HCT116 (cell line): ENCODE data around the gene OTUD5. TPM values are rescaled to one million over a fixed set of nuclear protein-coding genes. Genes with fewer than 3 reads are reported as not detected.

Experiments
- ATAC-seq: fragments of 200-7000 bp; cut with Tn5 transposase; 2 replicates; pipeline ENCODE4 v1.9.1; 2020; ENCODE audit warnings: mild to moderate bottlenecking, moderate library complexity
- BruUV-seq: library from RNA; stranded (reverse); fragments of 400-500 nt; replicated peaks from 2 replicates; lab custom pipeline; 2021; lab: Mats Ljungman, UMichigan
- CTCF ChIA-PET: fragments of 300-600 bp; sonication (Branson Sonifier 250); formaldehyde crosslinking; loops from one replicate; lab custom pipeline; 2021; ENCODE audit warnings: antibody characterized with exemption; lab: Charles Lee
- POLR2A ChIA-PET: fragments of 300-600, 350-600 bp; sonication (Branson Sonifier 250); formaldehyde crosslinking; loops from one replicate; lab custom pipeline; 2021; ENCODE audit warnings: antibody characterized with exemption; lab: Charles Lee
- RAD21 ChIA-PET, 2 experiments: fragments of 300-600 bp; sonication (Branson Sonifier 250); formaldehyde crosslinking; loops; one replicate each; lab custom pipeline; 2023; ENCODE audit warnings: low total read pairs in 2 of 2; ENCODE audit not compliant: uncharacterized antibody in 2 of 2, unreplicated experiment in 2 of 2, low non-redundant PET in 1 of 2; lab: Charles Lee
- DNase-seq: peaks from one replicate; pipeline ENCODE4 v3.0.0-alpha.2; 2010; ENCODE audit warnings: low read depth, low spot score
- H2AFZ ChIP-seq: fragments of 200-600 bp; shearing (Covaris generic), sonication (generic); 2 replicates; pipeline ENCODE4 v1.6.1; 2017; ENCODE audit warnings: low read depth, mixed run types, mixed read lengths, antibody characterized with exemption, low read length; ENCODE audit not compliant: poor library complexity, severe bottlenecking
- H3K27ac ChIP-seq: 2 replicates; pipeline ENCODE4 v1.5.1; 2012; ENCODE audit warnings: low read depth, low read length
- H3K27me3 ChIP-seq: fragments of 200-600 bp; sonication (generic); 2 replicates; pipeline ENCODE4 v1.6.1; 2016; ENCODE audit warnings: mixed run types, low read length, mixed read lengths; ENCODE audit not compliant: insufficient read depth
- H3K36me3 ChIP-seq, 2 experiments: fragments of 200-500 bp in 1 of 2; fragments of 200-600 bp in 1 of 2; sonication (Bioruptor generic) in 1 of 2; sonication (generic) in 1 of 2; 2 replicates each; pipeline versions ENCODE4 v1.5.1 to v1.6.1; 2014 to 2016; ENCODE audit warnings: low read length in 2 of 2, inconsistent platforms in 1 of 2, mixed read lengths in 1 of 2, mixed run types in 1 of 2; ENCODE audit not compliant: insufficient read depth in 2 of 2, control insufficient read depth in 1 of 2
- H3K4me1 ChIP-seq, 2 experiments: fragments of 200-600 bp in 1 of 2; sonication (generic) in 1 of 2; 2 replicates each; pipeline versions ENCODE4 v1.5.1 to v1.6.1; 2012 to 2017; ENCODE audit warnings: low read length in 2 of 2, inconsistent platforms in 1 of 2, mild to moderate bottlenecking in 1 of 2, mixed read lengths in 1 of 2, mixed run types in 1 of 2, moderate library complexity in 1 of 2; ENCODE audit not compliant: insufficient read depth in 2 of 2, control insufficient read depth in 1 of 2
- H3K4me2 ChIP-seq: fragments of 200-600 bp; sonication (generic); 2 replicates; pipeline ENCODE4 v1.6.1; 2017; ENCODE audit warnings: mixed run types, low read length, mixed read lengths
- H3K4me3 ChIP-seq, 2 experiments: fragments of 200-600 bp in 1 of 2; sonication (generic) in 1 of 2; replicated peaks in 1 of 2; 2 replicates each; pipeline ENCODE4 v1.5.1; 2011 to 2016; ENCODE audit warnings: low read length in 2 of 2, control low read depth in 1 of 2, low read depth in 1 of 2, mild to moderate bottlenecking in 1 of 2, mixed read lengths in 1 of 2, mixed run types in 1 of 2
- H3K79me2 ChIP-seq: fragments of 200-600 bp; sonication (generic); 2 replicates; pipeline ENCODE4 v1.6.1; 2017; ENCODE audit warnings: mild to moderate bottlenecking, mixed run types, low read length, moderate library complexity, mixed read lengths; ENCODE audit not compliant: insufficient read depth
- H3K9ac ChIP-seq: fragments of 200-600 bp; sonication (generic); 2 replicates; pipeline ENCODE4 v1.6.1; 2016; ENCODE audit warnings: low read length, mixed read lengths
- H3K9me2 ChIP-seq: fragments of 200-600 bp; sonication (generic), shearing (Covaris generic); 2 replicates; pipeline ENCODE4 v1.6.1; 2017; ENCODE audit warnings: mixed run types, mild to moderate bottlenecking, moderate library complexity; ENCODE audit not compliant: insufficient read depth
- H3K9me3 ChIP-seq, 2 experiments: fragments of 200-500 bp in 1 of 2; fragments of 200-600 bp in 1 of 2; sonication (Bioruptor generic) in 1 of 2; sonication (generic) in 1 of 2; 2 replicates each; pipeline ENCODE4 v1.6.1; 2014 to 2017; ENCODE audit warnings: low read length in 2 of 2, mixed read lengths in 2 of 2, inconsistent platforms in 1 of 2, low read depth in 1 of 2, mild to moderate bottlenecking in 1 of 2, mixed run types in 1 of 2, moderate library complexity in 1 of 2; ENCODE audit not compliant: control insufficient read depth in 1 of 2, insufficient read depth in 1 of 2
- H4K20me1 ChIP-seq: fragments of 200-600 bp; sonication (generic), shearing (Covaris generic); 2 replicates; pipeline ENCODE4 v1.6.1; 2017; ENCODE audit warnings: mixed run types, mild to moderate bottlenecking, moderate library complexity; ENCODE audit not compliant: insufficient read depth
- EGR1 ChIP-seq: IDR thresholded peaks from 2 replicates; pipeline ENCODE4 v1.6.1; 2012; ENCODE audit warnings: low read depth
- ELF1 ChIP-seq: IDR thresholded peaks from 2 replicates; pipeline ENCODE4 v1.6.1; 2012; ENCODE audit warnings: low read depth, borderline replicate concordance
- EZH2 ChIP-seq: fragments of 200-600 bp; sonication (generic); IDR thresholded peaks from 2 replicates; pipeline ENCODE4 v1.6.1; 2017; ENCODE audit warnings: antibody characterized with exemption, mixed run types
- EZH2phosphoT487 ChIP-seq: fragments of 200-600 bp; IDR thresholded peaks from 2 replicates; pipeline ENCODE4 v1.6.1; 2018; ENCODE audit warnings: antibody characterized with exemption, borderline replicate concordance
- FOSL1 ChIP-seq: IDR thresholded peaks from 2 replicates; pipeline ENCODE4 v1.6.1; 2012; ENCODE audit warnings: low read depth
- POLR2A ChIP-seq: IDR thresholded peaks from 2 replicates; pipeline ENCODE4 v1.7.0; 2011; ENCODE audit warnings: borderline replicate concordance; ENCODE audit not compliant: insufficient read depth, insufficient read length; ENCODE audit errors: extremely low read depth
- RAD21 ChIP-seq: IDR thresholded peaks from 2 replicates; pipeline ENCODE4 v1.6.1; 2012; ENCODE audit warnings: low read depth, mild to moderate bottlenecking
- SIN3A ChIP-seq: IDR thresholded peaks from 2 replicates; pipeline ENCODE4 v1.6.1; 2012; ENCODE audit warnings: low read depth
- SRF ChIP-seq: IDR thresholded peaks from 2 replicates; pipeline ENCODE4 v1.6.1; 2012; ENCODE audit warnings: low read depth
- TCF7L2 ChIP-seq: IDR thresholded peaks from 2 replicates; pipeline ENCODE4 v1.7.0; 2011; ENCODE audit warnings: borderline replicate concordance, inconsistent platforms; ENCODE audit not compliant: insufficient read depth, insufficient read length; ENCODE audit errors: extremely low read depth
- YY1 ChIP-seq: IDR thresholded peaks from 2 replicates; pipeline ENCODE4 v1.6.1; 2011; ENCODE audit warnings: low read length, low read depth, moderate library complexity, mild to moderate bottlenecking; ENCODE audit not compliant: insufficient replicate concordance; ENCODE audit errors: extremely low read depth
- ZFX ChIP-seq: fragments of 450-650 bp; IDR thresholded peaks from 2 replicates; pipeline ENCODE4 v1.6.1; 2017
- ZNF274 ChIP-seq: fragments of 200-500 bp; sonication (Bioruptor generic); IDR thresholded peaks from 2 replicates; pipeline ENCODE4 v1.6.1; 2014; ENCODE audit warnings: mild to moderate bottlenecking, low read depth, low read length, inconsistent platforms
- intact Hi-C: fragments of 100-400 bp; cut with micrococcal nuclease; formaldehyde crosslinking; loops from 2 replicates; pipeline ENCODE4 v1.10.0; 2022
- total RNA-seq: library from RNA; stranded (reverse); gene quantifications from one replicate; pipeline ENCODE4 v1.2.1, GENCODE V29; 2021; ENCODE audit not compliant: unreplicated experiment
- TF ChIP-seq, protein P1 (sequence below): IDR thresholded peaks from 2 replicates; pipeline ENCODE4 v1.6.1; 2011; ENCODE audit warnings: mild to moderate bottlenecking, low read length, moderate library complexity; ENCODE audit not compliant: insufficient replicate concordance; ENCODE audit errors: extremely low read depth
- TF ChIP-seq, protein P2 (sequence below): IDR thresholded peaks from 2 replicates; pipeline ENCODE4 v1.6.1; 2012
- TF ChIP-seq, protein P3 (sequence below): IDR thresholded peaks from 2 replicates; pipeline ENCODE4 v1.6.1; 2012; ENCODE audit warnings: low read depth
- TF ChIP-seq, protein P4 (sequence below), 3 experiments: fragments of 200-600 bp in 1 of 3; sonication (generic) in 1 of 3; IDR thresholded peaks in 2 of 3; conservative IDR thresholded peaks in 1 of 3; 2 replicates each; pipeline ENCODE4 v1.5.1; 2012 to 2017; ENCODE audit warnings: low read depth in 2 of 3, low read length in 2 of 3, antibody characterized with exemption in 1 of 3, borderline replicate concordance in 1 of 3, control low read depth in 1 of 3, mild to moderate bottlenecking in 1 of 3, mixed read lengths in 1 of 3, mixed run types in 1 of 3, moderate library complexity in 1 of 3; ENCODE audit not compliant: insufficient read depth in 1 of 3

Gene OTUD5
- total RNA-seq, 1 experiment from 2014 or later, result 42.6 TPM

DNA sequence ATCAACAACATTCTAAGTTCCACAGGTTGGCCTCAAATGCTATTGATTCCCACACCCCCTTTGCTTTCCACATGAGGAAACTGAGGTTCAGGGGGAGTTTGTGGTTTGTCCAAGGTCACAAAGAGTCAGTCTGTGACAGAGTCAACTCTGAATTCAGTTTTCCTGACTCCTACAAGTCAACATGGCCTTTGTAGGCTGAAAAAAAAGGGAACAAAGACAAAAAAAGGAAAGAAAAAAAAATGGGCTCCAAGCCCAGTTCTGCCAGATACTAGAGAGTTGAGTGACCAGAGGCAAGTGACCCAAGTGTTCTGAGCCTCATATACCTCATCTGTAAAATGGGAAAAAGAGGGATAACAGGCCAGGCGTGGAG is 22.1 kb downstream of the OTUD5 start:
- intact Hi-C loops, result no loop called here
- no TSS peak for BruUV-seq
- Histone ChIP-seq H2AFZ (no peak overlapping the region), H3K9ac (no peak overlapping the region), H3K27me3 (no peaks in the 10 kb centered on the region), H3K36me3 (peaks cover 2 to 3% of the 10 kb centered on the region in 2 experiments; a peak in 3 of 4 replicates), H3K4me3 (no peak overlapping the region), H3K9me2 (no peaks in the 10 kb centered on the region)
- DNase-seq, result no peak
- TF ChIP-seq EZH2 (no peak), EZH2phosphoT487 (no peak), RAD21 (no peak), SRF (no peak), POLR2A (no peak), EGR1 (no peak), SIN3A (no peak), ZNF274 (no peak), ELF1 (no peak), TCF7L2 (no peak), ZFX (no peak), FOSL1 (no peak), YY1 (no peak)
- TF ChIP-seq, protein P1, sequence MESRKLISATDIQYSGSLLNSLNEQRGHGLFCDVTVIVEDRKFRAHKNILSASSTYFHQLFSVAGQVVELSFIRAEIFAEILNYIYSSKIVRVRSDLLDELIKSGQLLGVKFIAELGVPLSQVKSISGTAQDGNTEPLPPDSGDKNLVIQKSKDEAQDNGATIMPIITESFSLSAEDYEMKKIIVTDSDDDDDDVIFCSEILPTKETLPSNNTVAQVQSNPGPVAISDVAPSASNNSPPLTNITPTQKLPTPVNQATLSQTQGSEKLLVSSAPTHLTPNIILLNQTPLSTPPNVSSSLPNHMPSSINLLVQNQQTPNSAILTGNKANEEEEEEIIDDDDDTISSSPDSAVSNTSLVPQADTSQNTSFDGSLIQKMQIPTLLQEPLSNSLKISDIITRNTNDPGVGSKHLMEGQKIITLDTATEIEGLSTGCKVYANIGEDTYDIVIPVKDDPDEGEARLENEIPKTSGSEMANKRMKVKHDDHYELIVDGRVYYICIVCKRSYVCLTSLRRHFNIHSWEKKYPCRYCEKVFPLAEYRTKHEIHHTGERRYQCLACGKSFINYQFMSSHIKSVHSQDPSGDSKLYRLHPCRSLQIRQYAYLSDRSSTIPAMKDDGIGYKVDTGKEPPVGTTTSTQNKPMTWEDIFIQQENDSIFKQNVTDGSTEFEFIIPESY, result no peak
- TF ChIP-seq, protein P2, sequence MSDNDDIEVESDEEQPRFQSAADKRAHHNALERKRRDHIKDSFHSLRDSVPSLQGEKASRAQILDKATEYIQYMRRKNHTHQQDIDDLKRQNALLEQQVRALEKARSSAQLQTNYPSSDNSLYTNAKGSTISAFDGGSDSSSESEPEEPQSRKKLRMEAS, result no peak
- TF ChIP-seq, protein P3, sequence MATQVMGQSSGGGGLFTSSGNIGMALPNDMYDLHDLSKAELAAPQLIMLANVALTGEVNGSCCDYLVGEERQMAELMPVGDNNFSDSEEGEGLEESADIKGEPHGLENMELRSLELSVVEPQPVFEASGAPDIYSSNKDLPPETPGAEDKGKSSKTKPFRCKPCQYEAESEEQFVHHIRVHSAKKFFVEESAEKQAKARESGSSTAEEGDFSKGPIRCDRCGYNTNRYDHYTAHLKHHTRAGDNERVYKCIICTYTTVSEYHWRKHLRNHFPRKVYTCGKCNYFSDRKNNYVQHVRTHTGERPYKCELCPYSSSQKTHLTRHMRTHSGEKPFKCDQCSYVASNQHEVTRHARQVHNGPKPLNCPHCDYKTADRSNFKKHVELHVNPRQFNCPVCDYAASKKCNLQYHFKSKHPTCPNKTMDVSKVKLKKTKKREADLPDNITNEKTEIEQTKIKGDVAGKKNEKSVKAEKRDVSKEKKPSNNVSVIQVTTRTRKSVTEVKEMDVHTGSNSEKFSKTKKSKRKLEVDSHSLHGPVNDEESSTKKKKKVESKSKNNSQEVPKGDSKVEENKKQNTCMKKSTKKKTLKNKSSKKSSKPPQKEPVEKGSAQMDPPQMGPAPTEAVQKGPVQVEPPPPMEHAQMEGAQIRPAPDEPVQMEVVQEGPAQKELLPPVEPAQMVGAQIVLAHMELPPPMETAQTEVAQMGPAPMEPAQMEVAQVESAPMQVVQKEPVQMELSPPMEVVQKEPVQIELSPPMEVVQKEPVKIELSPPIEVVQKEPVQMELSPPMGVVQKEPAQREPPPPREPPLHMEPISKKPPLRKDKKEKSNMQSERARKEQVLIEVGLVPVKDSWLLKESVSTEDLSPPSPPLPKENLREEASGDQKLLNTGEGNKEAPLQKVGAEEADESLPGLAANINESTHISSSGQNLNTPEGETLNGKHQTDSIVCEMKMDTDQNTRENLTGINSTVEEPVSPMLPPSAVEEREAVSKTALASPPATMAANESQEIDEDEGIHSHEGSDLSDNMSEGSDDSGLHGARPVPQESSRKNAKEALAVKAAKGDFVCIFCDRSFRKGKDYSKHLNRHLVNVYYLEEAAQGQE, result no peak
- TF ChIP-seq, protein P4, sequence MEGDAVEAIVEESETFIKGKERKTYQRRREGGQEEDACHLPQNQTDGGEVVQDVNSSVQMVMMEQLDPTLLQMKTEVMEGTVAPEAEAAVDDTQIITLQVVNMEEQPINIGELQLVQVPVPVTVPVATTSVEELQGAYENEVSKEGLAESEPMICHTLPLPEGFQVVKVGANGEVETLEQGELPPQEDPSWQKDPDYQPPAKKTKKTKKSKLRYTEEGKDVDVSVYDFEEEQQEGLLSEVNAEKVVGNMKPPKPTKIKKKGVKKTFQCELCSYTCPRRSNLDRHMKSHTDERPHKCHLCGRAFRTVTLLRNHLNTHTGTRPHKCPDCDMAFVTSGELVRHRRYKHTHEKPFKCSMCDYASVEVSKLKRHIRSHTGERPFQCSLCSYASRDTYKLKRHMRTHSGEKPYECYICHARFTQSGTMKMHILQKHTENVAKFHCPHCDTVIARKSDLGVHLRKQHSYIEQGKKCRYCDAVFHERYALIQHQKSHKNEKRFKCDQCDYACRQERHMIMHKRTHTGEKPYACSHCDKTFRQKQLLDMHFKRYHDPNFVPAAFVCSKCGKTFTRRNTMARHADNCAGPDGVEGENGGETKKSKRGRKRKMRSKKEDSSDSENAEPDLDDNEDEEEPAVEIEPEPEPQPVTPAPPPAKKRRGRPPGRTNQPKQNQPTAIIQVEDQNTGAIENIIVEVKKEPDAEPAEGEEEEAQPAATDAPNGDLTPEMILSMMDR (IDR thresholded peaks at IDR 0.05 in 2 of 3, conservative IDR thresholded peaks at IDR 0.05 in 1 of 3; ENCODE audit: borderline replicate concordance in 1 of 3, insufficient read depth in 1 of 3, low read depth in 2 of 3, low read length in 2 of 3), result no peak
- TF ChIP-seq, all 23 proteins: peak for 0
- no peak overlapping the region for H3K27ac ChIP-seq
- RAD21 ChIA-PET, result no interaction called here
- ATAC-seq, result no peak
- POLR2A ChIA-PET, result no interaction called here
- no peaks in the 10 kb centered on the region for H3K9me3 ChIP-seq
- no peak overlapping the region for H3K4me2 ChIP-seq
- no peaks in the 10 kb centered on the region for H4K20me1 ChIP-seq
- H3K4me1 ChIP-seq, result no peaks in the 10 kb centered on the region
- CTCF ChIA-PET, result no interaction called here
- peaks cover 17% of the 10 kb centered on the region; the same call in 1 of the 2 replicates for H3K79me2 ChIP-seq
